PFSK-1 (cell line): ENCODE results near the gene ROPN1B.

Experiments
- FOXP2 ChIP-seq: optimal IDR thresholded peaks from 2 replicates; pipeline ENCODE3; 2011; ENCODE audit warnings: borderline replicate concordance, control low read depth, inconsistent platforms; ENCODE audit not compliant: insufficient read depth; ENCODE audit errors: extremely low read length, extremely low read depth
- POLR2AphosphoS5 ChIP-seq: IDR thresholded peaks from 2 replicates; pipeline ENCODE4 v1.6.1; 2012; ENCODE audit warnings: low read depth, mild to moderate bottlenecking, control low read depth, low read length, moderate library complexity
- SIN3A ChIP-seq: IDR thresholded peaks from 2 replicates; pipeline ENCODE4 v1.6.1; 2012; ENCODE audit warnings: mild to moderate bottlenecking, low read length, moderate library complexity, borderline replicate concordance; ENCODE audit not compliant: insufficient read depth
- TAF1 ChIP-seq: IDR thresholded peaks from 2 replicates; pipeline ENCODE4 v1.6.1; 2012; ENCODE audit warnings: low read length, control low read depth, borderline replicate concordance; ENCODE audit not compliant: insufficient read depth
- TF ChIP-seq, protein P1 (sequence below), 2 experiments: IDR thresholded peaks; 2 replicates each; pipeline versions ENCODE4 v1.6.1 to v1.8.0; 2011 to 2012; ENCODE audit warnings: low read depth in 2 of 2, low read length in 2 of 2, control low read depth in 1 of 2, inconsistent platforms in 1 of 2, mild to moderate bottlenecking in 1 of 2, moderate library complexity in 1 of 2; ENCODE audit not compliant: insufficient read depth in 1 of 2

Gene ROPN1B

DNA sequence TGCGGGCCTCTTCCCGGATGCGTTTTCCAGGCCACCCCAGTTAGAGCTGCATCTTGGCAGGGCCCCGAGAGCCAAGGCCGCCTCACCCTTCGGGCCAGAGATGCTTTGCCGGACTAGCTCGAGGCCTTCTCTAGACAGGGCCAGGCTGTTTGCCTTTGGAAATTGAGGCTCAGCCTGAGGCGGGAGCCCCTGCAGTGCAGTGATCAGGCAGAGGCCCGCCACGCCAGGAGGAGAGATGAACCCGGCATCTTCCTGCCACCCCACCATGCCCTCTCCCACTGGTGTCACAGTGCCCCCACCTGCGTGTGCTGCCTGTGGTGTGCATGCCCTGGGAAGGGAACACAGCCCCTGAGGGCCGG lies 8.9 kb upstream of the ROPN1B start:
- TF ChIP-seq TAF1 = no peak
- TF ChIP-seq, protein P1, sequence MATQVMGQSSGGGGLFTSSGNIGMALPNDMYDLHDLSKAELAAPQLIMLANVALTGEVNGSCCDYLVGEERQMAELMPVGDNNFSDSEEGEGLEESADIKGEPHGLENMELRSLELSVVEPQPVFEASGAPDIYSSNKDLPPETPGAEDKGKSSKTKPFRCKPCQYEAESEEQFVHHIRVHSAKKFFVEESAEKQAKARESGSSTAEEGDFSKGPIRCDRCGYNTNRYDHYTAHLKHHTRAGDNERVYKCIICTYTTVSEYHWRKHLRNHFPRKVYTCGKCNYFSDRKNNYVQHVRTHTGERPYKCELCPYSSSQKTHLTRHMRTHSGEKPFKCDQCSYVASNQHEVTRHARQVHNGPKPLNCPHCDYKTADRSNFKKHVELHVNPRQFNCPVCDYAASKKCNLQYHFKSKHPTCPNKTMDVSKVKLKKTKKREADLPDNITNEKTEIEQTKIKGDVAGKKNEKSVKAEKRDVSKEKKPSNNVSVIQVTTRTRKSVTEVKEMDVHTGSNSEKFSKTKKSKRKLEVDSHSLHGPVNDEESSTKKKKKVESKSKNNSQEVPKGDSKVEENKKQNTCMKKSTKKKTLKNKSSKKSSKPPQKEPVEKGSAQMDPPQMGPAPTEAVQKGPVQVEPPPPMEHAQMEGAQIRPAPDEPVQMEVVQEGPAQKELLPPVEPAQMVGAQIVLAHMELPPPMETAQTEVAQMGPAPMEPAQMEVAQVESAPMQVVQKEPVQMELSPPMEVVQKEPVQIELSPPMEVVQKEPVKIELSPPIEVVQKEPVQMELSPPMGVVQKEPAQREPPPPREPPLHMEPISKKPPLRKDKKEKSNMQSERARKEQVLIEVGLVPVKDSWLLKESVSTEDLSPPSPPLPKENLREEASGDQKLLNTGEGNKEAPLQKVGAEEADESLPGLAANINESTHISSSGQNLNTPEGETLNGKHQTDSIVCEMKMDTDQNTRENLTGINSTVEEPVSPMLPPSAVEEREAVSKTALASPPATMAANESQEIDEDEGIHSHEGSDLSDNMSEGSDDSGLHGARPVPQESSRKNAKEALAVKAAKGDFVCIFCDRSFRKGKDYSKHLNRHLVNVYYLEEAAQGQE (IDR thresholded peaks at IDR 0.05; ENCODE audit: insufficient read depth in 1 of 2, low read depth in 2 of 2, low read length in 2 of 2) = no peak
- TF ChIP-seq SIN3A = no peak
- no peak for TF ChIP-seq POLR2AphosphoS5
- TF ChIP-seq FOXP2 = no peak

DNA sequence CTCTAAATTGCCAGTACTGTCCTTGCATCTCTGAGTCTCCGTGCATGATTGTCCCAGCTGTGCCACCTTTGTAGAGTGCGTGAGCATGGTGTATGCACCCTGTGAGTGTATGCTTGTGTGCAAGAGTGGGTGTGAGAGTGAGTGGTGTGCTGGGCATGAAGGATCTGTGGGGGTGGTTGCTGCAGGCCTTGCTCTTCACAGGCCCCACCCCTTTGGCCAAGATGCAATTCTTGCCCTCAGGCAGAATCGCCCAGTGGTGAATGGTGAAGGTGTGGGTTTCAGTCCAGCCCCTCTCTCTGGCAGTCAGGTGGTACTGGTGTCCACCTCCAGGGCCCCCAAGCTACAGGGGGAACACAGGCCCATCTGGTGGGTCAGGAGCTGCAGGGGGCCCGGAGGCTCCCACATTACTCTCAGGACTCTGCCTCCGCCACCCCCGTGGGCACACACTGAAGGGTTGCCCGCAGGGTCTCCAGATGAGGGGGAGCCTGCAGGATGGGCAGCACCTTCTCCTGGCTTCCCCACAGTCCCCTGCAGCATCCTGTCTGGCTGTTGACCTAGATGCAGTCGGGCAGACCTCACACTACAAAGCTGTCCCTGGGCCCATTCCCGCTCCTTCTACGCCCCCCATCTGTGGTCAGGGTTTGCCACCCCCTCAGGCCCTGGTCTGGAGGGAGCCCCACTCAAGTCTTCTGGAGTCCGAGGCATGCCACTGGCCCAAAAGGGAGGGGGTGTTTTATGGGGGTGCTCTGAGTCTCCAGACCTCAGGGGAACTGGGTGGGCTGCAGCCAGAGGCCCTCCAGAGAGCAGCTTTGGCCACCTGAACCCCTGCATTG lies 8.3 kb upstream of the ROPN1B start:
- no peak for TF ChIP-seq SIN3A
- no peak for TF ChIP-seq FOXP2
- no peak for TF ChIP-seq TAF1
- no peak for TF ChIP-seq POLR2AphosphoS5
- TF ChIP-seq, protein P1 (IDR thresholded peaks at IDR 0.05; ENCODE audit: insufficient read depth in 1 of 2, low read depth in 2 of 2, low read length in 2 of 2) = no peak

DNA sequence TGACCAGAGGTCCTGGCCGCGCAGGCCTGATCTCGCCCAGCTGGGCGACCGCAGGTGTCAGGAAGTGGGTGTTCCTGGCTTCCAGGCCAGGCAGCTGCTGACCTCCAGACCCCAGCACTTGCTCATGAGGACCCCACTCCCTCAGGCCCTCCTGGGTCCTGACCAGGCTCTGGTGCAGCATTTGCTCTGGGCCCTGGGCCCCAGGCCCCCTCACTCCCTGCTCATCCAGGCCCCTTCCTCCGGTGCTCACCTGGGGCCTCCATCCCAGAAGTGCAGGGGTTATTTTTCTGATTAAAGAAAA lies 7.7 kb upstream of the ROPN1B start:
- TF ChIP-seq SIN3A (no peak), TAF1 (no peak), FOXP2 (no peak), POLR2AphosphoS5 (no peak)
- TF ChIP-seq, protein P1 (IDR thresholded peaks at IDR 0.05; ENCODE audit: insufficient read depth in 1 of 2, low read depth in 2 of 2, low read length in 2 of 2) = no peak

DNA sequence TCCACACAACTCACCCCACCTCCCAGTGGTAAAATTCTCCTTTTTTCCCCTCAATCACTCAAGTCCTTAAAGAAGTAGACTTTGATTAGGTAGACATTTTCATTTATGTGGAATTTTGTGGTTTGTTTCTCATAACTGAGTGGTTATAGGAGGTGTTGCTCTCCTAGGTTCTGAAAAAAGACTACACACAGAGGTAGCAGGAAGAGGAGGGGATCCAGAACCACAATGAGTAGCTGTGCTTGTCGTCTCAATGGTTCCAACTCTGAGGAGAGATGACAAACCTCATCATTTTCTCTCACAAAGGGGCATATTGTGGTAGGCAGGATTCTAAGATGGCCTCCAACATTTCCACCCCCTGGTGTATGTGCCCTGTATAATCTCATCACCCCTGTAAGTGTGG lies 5.1 kb upstream of the ROPN1B start:
- TF ChIP-seq, protein P1 (IDR thresholded peaks at IDR 0.05; ENCODE audit: insufficient read depth in 1 of 2, low read depth in 2 of 2, low read length in 2 of 2) = peak in 1 of 2 experiments; percentile 66; a peak in 1 of 4 replicates

DNA sequence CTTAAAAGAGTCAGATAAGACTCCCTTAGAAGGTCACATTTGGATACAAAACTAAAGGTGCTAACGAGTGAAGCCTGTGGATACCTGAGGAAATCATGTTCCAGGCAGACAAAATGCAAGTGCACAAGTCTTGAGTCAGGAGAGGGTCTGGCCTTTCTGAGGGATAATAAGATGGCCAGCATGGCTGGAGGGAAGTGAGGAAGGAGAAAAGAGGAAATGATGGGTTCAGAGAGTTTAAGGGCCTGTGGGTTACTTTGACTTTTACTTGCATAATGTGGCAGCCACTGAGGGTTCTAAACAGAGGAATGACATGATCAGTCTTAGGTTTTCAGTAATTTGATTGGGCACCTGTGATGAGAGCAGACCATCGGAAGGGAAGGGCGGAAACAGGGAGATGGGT lies 3.5 kb upstream of the ROPN1B start:
- TF ChIP-seq SIN3A (no peak), POLR2AphosphoS5 (no peak), FOXP2 (no peak)
- TF ChIP-seq, protein P1 (IDR thresholded peaks at IDR 0.05; ENCODE audit: insufficient read depth in 1 of 2, low read depth in 2 of 2, low read length in 2 of 2) = no peak
